Measurements from ENCODE around the gene CWC27. TPM values are rescaled to one million over a fixed set of nuclear protein-coding genes. Genes with fewer than 3 reads are reported as not detected.

Gene CWC27
- total RNA-seq, 2 donors from 2014 or later, result 20.2 to 22.3 TPM

GRCh38 chr5:65043843-65044359 lies 275.2 kb downstream of the CWC27 start:
- intact Hi-C loops (cut with DNase I), result no loop called here
- no peak for DNase-seq
- no peak for ATAC-seq

- DNase-seq (no peak), ATAC-seq (peak in 1 of 2 donors; percentile 30)
- intact Hi-C loops (cut with DNase I), result no loop called here
Observed at GRCh38 chr5:65047225-65047624, 278.5 kb downstream of the CWC27 start.

GRCh38 chr5:65047948-65048690 lies 279.4 kb downstream of the CWC27 start:
- DNase-seq, result no peak
- intact Hi-C loops (cut with DNase I), result no loop called here
- no peak for ATAC-seq

- intact Hi-C loops (cut with DNase I), result no loop called here
- no peak for ATAC-seq
Observed at GRCh38 chr5:65050140-65050539, 281.4 kb downstream of the CWC27 start.

GRCh38 chr5:65050826-65051498 lies 282.2 kb downstream of the CWC27 start:
- peak in 1 of 2 donors; percentile 67 for ATAC-seq
- DNase-seq, result no peak
- intact Hi-C loops (cut with DNase I), result no loop called here

More at GRCh38 chr5:65050140-65050539, 281.4 kb downstream of the CWC27 start:
- DNase-seq, result no peak

- ATAC-seq (no peak), DNase-seq (no peak)
- intact Hi-C loops (cut with DNase I), result no loop called here
Observed at GRCh38 chr5:65055938-65056337, 287.2 kb downstream of the CWC27 start.

GRCh38 chr5:65059681-65060598 lies 291.2 kb downstream of the CWC27 start:
- DNase-seq (no peak), ATAC-seq (no peak)
- intact Hi-C loops (cut with DNase I), result no loop called here

- no peak for DNase-seq
- ATAC-seq, result no peak
- intact Hi-C loops (cut with DNase I), result no loop called here
Observed at GRCh38 chr5:65061250-65061973, 292.7 kb downstream of the CWC27 start.

GRCh38 chr5:65061974-65062353 lies 293.2 kb downstream of the CWC27 start:
- intact Hi-C loops (cut with DNase I), result no loop called here
- no peak for DNase-seq

GRCh38 chr5:65062469-65063083 lies 293.8 kb downstream of the CWC27 start:
- DNase-seq (peak; percentile 49), ATAC-seq (peak; percentile 91 to 96)
- intact Hi-C loops (cut with DNase I), result no loop called here

More at GRCh38 chr5:65061974-65062353, 293.2 kb downstream of the CWC27 start:
- no peak for ATAC-seq

- no peak for ATAC-seq
- no peak for DNase-seq
- intact Hi-C loops (cut with DNase I), result no loop called here
Observed at GRCh38 chr5:65065001-65065511, 296.3 kb downstream of the CWC27 start.

- intact Hi-C loops (cut with DNase I), result no loop called here
- ATAC-seq (no peak), DNase-seq (no peak)
Observed at GRCh38 chr5:65066387-65067146, 297.8 kb downstream of the CWC27 start.

- DNase-seq (no peak), ATAC-seq (no peak)
- intact Hi-C loops (cut with DNase I), result no loop called here
Observed at GRCh38 chr5:65067147-65067506, 298.4 kb downstream of the CWC27 start.

Other genes with a start within 250 kb of the CWC27 start
- gene SHISAL2B, start 78.4 kb upstream of the CWC27 start, total RNA-seq, result not detected
- gene SREK1IP1, start 239 bp upstream of the CWC27 start, total RNA-seq, result 10 to 100 TPM; 12.7 to 12.9 TPM

All from left cardiac atrium (tissue), 4 donors.